ENCODE measurements around the gene COL23A1. TPM values are rescaled to one million over a fixed set of nuclear protein-coding genes. Genes with fewer than 3 reads are reported as not detected.

COL23A1 gene
- total and polyA plus RNA-seq, 8 donors, result 0.52 to 9.5 (median 7.5) TPM

DNA sequence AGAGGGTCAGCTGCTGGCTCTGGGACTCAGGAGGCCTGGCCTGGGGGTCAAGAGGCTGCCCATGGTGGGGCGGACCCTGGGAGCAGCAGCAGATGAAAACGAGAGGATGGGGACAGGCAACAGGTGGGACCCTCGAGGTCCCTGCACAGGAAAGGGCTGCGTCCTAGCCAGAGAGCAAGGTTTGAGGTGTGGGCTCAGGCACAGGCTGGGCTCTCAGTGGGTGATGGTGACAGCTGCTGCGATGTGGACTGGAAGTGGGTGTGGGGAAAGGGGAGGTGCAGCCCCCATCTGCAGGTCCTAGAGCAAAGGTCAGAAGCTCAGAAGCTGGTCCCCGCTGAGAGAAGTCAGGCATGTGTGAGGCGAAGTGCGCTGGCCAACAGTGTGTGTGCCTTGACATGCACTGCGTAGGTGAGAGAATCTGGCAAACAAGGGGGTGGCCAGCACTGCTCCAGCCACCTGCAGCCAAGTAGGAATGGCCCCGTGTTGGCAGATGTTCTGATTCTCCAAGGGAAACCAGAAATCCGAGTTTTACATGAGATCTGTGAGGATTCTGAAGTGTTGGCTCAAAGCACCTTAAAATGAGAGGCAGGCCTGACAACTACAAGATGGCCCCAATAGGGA is 85.7 kb downstream of the COL23A1 start:
- H3K27ac ChIP-seq, result no peak overlapping the region
- H3K4me3 ChIP-seq, result no peak overlapping the region
- H3K36me3 ChIP-seq, result no peaks in the 10 kb centered on the region
- no peak for DNase-seq
- TF ChIP-seq, protein P1, sequence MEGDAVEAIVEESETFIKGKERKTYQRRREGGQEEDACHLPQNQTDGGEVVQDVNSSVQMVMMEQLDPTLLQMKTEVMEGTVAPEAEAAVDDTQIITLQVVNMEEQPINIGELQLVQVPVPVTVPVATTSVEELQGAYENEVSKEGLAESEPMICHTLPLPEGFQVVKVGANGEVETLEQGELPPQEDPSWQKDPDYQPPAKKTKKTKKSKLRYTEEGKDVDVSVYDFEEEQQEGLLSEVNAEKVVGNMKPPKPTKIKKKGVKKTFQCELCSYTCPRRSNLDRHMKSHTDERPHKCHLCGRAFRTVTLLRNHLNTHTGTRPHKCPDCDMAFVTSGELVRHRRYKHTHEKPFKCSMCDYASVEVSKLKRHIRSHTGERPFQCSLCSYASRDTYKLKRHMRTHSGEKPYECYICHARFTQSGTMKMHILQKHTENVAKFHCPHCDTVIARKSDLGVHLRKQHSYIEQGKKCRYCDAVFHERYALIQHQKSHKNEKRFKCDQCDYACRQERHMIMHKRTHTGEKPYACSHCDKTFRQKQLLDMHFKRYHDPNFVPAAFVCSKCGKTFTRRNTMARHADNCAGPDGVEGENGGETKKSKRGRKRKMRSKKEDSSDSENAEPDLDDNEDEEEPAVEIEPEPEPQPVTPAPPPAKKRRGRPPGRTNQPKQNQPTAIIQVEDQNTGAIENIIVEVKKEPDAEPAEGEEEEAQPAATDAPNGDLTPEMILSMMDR (IDR thresholded peaks at IDR 0.05), result no peak
- H3K27me3 ChIP-seq, result no peaks in the 10 kb centered on the region
- H3K4me1 ChIP-seq, result no peaks in the 10 kb centered on the region
- no peaks in the 10 kb centered on the region for H3K9me3 ChIP-seq
- no peak for ATAC-seq
- intact Hi-C loops (cut with DNase I), result no loop called here

DNA sequence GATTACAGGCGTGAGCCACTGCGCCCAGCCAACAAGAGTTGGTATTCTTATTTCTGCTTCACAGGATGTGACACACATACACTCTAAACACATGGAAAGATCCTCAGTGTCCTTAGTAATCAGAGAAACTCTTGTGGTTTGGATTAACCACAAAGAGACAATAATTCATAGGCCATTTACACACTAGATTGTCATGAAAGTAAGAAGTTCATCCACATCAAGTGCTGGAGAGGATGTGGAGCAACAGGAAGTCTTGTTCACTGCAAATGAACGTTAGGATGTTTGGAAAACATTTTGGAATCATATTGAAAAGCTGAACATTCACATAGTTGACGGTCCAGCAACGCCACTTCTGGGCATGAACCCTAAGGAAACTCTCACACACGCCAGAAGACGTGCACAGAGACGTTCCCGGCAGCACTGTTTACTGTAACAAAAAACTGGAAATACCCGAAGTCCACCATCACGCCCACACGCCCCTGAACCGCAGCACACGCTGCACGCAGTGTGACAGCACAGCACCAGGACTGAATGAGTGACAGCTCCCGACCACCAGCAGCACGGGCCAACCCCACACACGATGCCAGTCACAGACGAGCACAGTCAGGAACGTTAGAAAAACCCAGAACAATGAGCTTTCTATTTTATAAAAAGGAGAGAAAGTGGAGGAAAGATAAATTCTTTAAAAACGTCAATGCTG is 87.6 kb downstream of the COL23A1 start:
- Histone ChIP-seq H3K9me3 (no peaks in the 10 kb centered on the region), H3K27me3 (no peaks in the 10 kb centered on the region), H3K4me3 (no peak overlapping the region), H3K36me3 (no peaks in the 10 kb centered on the region), H3K27ac (no peak overlapping the region), H3K4me1 (no peaks in the 10 kb centered on the region)
- TF ChIP-seq, protein P1 (IDR thresholded peaks at IDR 0.05), result no peak
- intact Hi-C loops (cut with DNase I), result no loop called here
- DNase-seq, result no peak
- no peak for ATAC-seq

DNA sequence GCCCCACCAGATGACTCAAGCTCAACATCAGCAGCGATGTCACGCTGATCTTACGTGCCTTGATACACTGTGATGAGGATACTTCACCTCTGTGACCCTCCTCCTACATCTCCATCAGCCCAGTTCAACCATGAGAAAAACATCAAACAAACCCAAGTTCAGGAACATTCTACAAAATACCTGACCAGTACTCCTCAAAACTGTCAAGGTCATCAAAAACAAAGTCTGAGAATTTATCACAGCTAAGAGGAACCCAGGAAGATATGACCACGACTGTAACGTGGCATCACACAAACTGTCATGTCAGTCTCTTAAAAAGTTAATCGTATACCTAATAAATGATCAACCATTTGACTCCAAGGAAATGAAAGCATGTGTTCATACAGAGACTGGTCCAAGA is 90.8 kb downstream of the COL23A1 start:
- Histone ChIP-seq H3K4me1 (peaks cover 0 to 6% of the 10 kb centered on the region in 2 donors), H3K4me3 (no peak overlapping the region), H3K27ac (no peak overlapping the region), H3K27me3 (no peaks in the 10 kb centered on the region), H3K36me3 (no peaks in the 10 kb centered on the region), H3K9me3 (no peaks in the 10 kb centered on the region)
- TF ChIP-seq, protein P1 (IDR thresholded peaks at IDR 0.05), result no peak
- DNase-seq (no peak), ATAC-seq (no peak)
- intact Hi-C loops (cut with DNase I), result no loop called here

DNA sequence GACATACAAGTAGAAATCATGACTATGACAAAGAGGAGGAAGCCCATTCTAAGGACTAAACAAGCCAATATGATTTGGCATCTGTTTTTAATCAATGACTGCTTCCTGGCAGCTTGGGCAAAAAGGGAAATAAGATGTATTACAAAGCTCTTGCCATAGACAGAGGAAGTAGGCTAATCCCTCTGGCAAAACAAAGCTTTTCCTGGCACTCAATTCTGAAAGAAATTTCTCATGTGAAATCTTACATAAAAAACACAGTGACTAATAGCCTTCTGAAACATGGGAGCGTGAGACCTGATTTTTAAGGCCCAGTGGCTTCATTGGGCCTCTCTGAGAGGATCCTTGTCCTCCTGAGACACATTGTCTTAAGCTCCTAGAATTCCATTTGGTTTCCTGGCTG is 93.6 kb downstream of the COL23A1 start:
- H3K27ac ChIP-seq, result peak overlapping the region in 1 of 2 donors; percentile 16
- TF ChIP-seq, protein P1 (IDR thresholded peaks at IDR 0.05), result no peak
- no peak for ATAC-seq
- DNase-seq, result no peak
- no peaks in the 10 kb centered on the region for H3K27me3 ChIP-seq
- H3K9me3 ChIP-seq, result no peaks in the 10 kb centered on the region
- no peak overlapping the region for H3K4me3 ChIP-seq
- peaks cover 0 to 6% of the 10 kb centered on the region in 2 donors for H3K4me1 ChIP-seq
- intact Hi-C loops (cut with DNase I), result no loop called here
- H3K36me3 ChIP-seq, result no peaks in the 10 kb centered on the region

DNA sequence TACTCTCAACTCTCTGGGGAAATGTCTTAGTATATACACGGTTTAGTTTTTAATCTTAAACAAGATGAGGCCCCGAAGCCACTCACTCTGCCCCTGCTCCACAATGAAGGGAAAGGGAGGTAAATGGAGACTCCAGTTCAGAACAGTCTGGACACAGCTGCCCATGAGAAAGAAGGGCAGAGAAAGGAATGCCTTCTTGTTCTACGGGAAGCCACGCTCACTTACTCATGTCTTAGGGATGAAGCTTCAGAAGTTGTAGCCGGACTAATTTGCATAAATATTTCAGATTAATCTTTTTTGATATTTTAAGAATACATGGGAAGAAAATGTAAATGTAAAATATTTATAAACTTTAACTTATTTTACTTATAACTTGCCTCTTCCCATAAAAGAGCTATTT is 94.0 kb downstream of the COL23A1 start:
- DNase-seq (no peak), ATAC-seq (no peak)
- TF ChIP-seq, protein P1 (IDR thresholded peaks at IDR 0.05), result no peak
- Histone ChIP-seq H3K4me1 (peaks cover 0 to 6% of the 10 kb centered on the region in 2 donors), H3K36me3 (no peaks in the 10 kb centered on the region), H3K4me3 (no peak overlapping the region), H3K27me3 (no peaks in the 10 kb centered on the region), H3K27ac (peak overlapping the region in 1 of 2 donors; percentile 16), H3K9me3 (no peaks in the 10 kb centered on the region)
- intact Hi-C loops (cut with DNase I), result no loop called here
